ENCODE results near the gene CABLES1. TPM values are rescaled to one million over a fixed set of nuclear protein-coding genes. Genes with fewer than 3 reads are reported as not detected.

The CABLES1 gene
- total RNA-seq, 1 experiment from 2014 or later = 11.8 TPM

- POLR2A ChIA-PET (ENCODE audit: unreplicated experiment) = interaction anchor here (0.6 kb wide), 1 partner anchor 13 kb away, joined by 29 read pairs; no protein-coding TSS in a partner anchor
- Histone ChIP-seq H3K79me2 (ENCODE audit: low read depth) (no peaks in the 10 kb centered on the region), H3K9me3 (ENCODE audit: insufficient read depth, low read depth) (no peaks in the 10 kb centered on the region), H3K36me3 (ENCODE audit: low read depth) (no peaks in the 10 kb centered on the region), H3K4me1 (replicated peaks; ENCODE audit: insufficient read depth) (peaks cover 77% of the 10 kb centered on the region), H3K27ac (peak overlapping the region; percentile 97), H3K9me2 (ENCODE audit: insufficient read depth) (no peaks in the 10 kb centered on the region), H3K27me3 (ENCODE audit: insufficient read depth, low read depth) (no peaks in the 10 kb centered on the region), H2AFZ (peak overlapping the region; percentile 74), H3K4me2 (peak overlapping the region; percentile 75), H4K20me1 (ENCODE audit: insufficient read depth) (no peaks in the 10 kb centered on the region), H3K4me3 (peak overlapping the region; percentile 38; the same call in 1 of the 2 replicates), H3F3A (ENCODE audit: insufficient read depth, low read depth) (peaks cover 59% of the 10 kb centered on the region)
- CTCF ChIA-PET = interaction anchor here (0.7 kb wide), 1 partner anchor 69 kb away, joined by 3 read pairs; no protein-coding TSS in a partner anchor
- no TSS peak for BruUV-seq (replicated peaks)
- intact Hi-C loops (cut with micrococcal nuclease; ENCODE audit: unreplicated experiment) = no loop called here
- no peak for TF ChIP-seq CTCF (conservative IDR thresholded peaks at IDR 0.05)
- TF ChIP-seq EZH2 (IDR thresholded peaks at IDR 0.05; ENCODE audit: low read depth) = no peak
- DNase-seq = peak; percentile 26 to 50
These were observed 32.6 kb upstream of the CABLES1 start for GRCh38 chr18:23102493-23103261.

- Histone ChIP-seq H3K9me2 (ENCODE audit: insufficient read depth) (no peaks in the 10 kb centered on the region), H3K4me2 (0 out of 2 replicates have a peak overlapping the region, but pooled peaks have one; percentile 75), H3K4me1 (replicated peaks; ENCODE audit: insufficient read depth) (peaks cover 84% of the 10 kb centered on the region), H3F3A (ENCODE audit: insufficient read depth, low read depth) (peaks cover 66% of the 10 kb centered on the region), H3K9me3 (ENCODE audit: insufficient read depth, low read depth) (no peaks in the 10 kb centered on the region), H3K36me3 (ENCODE audit: low read depth) (no peaks in the 10 kb centered on the region), H3K79me2 (ENCODE audit: low read depth) (no peaks in the 10 kb centered on the region), H3K27me3 (ENCODE audit: insufficient read depth, low read depth) (no peaks in the 10 kb centered on the region), H3K4me3 (no peak overlapping the region), H3K27ac (peak overlapping the region; percentile 97), H2AFZ (no peak overlapping the region), H4K20me1 (ENCODE audit: insufficient read depth) (no peaks in the 10 kb centered on the region)
- ChIA-PET CTCF (no interaction called here), POLR2A (ENCODE audit: unreplicated experiment) (no interaction called here)
- DNase-seq = no peak
- intact Hi-C loops (cut with micrococcal nuclease; ENCODE audit: unreplicated experiment) = no loop called here
- BruUV-seq (replicated peaks) = no TSS peak
- no peak for TF ChIP-seq EZH2 (IDR thresholded peaks at IDR 0.05; ENCODE audit: low read depth)
- no peak for TF ChIP-seq CTCF (conservative IDR thresholded peaks at IDR 0.05)
These were observed 31.8 kb upstream of the CABLES1 start for GRCh38 chr18:23103449-23103848.

- Histone ChIP-seq H3K4me1 (replicated peaks; ENCODE audit: insufficient read depth) (peaks cover 68% of the 10 kb centered on the region), H3K9me2 (ENCODE audit: insufficient read depth) (no peaks in the 10 kb centered on the region), H3K27ac (peak overlapping the region; percentile 91), H4K20me1 (ENCODE audit: insufficient read depth) (no peaks in the 10 kb centered on the region), H3K27me3 (ENCODE audit: insufficient read depth, low read depth) (no peaks in the 10 kb centered on the region), H3K9me3 (ENCODE audit: insufficient read depth, low read depth) (no peaks in the 10 kb centered on the region), H3K79me2 (ENCODE audit: low read depth) (no peaks in the 10 kb centered on the region), H3K4me3 (no peak overlapping the region), H3K4me2 (peak overlapping the region; percentile 69), H2AFZ (no peak overlapping the region), H3K36me3 (ENCODE audit: low read depth) (no peaks in the 10 kb centered on the region), H3F3A (ENCODE audit: insufficient read depth, low read depth) (peaks cover 65% of the 10 kb centered on the region)
- peak; percentile 6 to 58 for DNase-seq
- ChIA-PET CTCF (no interaction called here), POLR2A (ENCODE audit: unreplicated experiment) (no interaction called here)
- intact Hi-C loops (cut with micrococcal nuclease; ENCODE audit: unreplicated experiment) = loop anchor here (5.0 kb wide), 1 partner anchor 73 kb away; no protein-coding TSS in a partner anchor
- TF ChIP-seq CTCF (conservative IDR thresholded peaks at IDR 0.05) = no peak
- no peak for TF ChIP-seq EZH2 (IDR thresholded peaks at IDR 0.05; ENCODE audit: low read depth)
- BruUV-seq (replicated peaks) = no TSS peak
These were observed 30.3 kb upstream of the CABLES1 start for GRCh38 chr18:23105030-23105429.
